ENCODE measurements around the gene PPP6R3.

GRCh38 chr11:68416070-68416578, 44.4 kb upstream of the PPP6R3 start:
- TF ChIP-seq EP300 (IDR thresholded peaks at IDR 0.05; ENCODE audit: borderline replicate concordance in 1 of 2, low read depth in 2 of 2, low read length in 2 of 2): no peak
- no peak for TF ChIP-seq SAP30 (IDR thresholded peaks at IDR 0.05; ENCODE audit: insufficient read depth, insufficient replicate concordance, low read length)
- TF ChIP-seq, protein P1, sequence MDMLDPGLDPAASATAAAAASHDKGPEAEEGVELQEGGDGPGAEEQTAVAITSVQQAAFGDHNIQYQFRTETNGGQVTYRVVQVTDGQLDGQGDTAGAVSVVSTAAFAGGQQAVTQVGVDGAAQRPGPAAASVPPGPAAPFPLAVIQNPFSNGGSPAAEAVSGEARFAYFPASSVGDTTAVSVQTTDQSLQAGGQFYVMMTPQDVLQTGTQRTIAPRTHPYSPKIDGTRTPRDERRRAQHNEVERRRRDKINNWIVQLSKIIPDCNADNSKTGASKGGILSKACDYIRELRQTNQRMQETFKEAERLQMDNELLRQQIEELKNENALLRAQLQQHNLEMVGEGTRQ (IDR thresholded peaks at IDR 0.05; ENCODE audit: low read length): no peak
- TF ChIP-seq, protein P2, sequence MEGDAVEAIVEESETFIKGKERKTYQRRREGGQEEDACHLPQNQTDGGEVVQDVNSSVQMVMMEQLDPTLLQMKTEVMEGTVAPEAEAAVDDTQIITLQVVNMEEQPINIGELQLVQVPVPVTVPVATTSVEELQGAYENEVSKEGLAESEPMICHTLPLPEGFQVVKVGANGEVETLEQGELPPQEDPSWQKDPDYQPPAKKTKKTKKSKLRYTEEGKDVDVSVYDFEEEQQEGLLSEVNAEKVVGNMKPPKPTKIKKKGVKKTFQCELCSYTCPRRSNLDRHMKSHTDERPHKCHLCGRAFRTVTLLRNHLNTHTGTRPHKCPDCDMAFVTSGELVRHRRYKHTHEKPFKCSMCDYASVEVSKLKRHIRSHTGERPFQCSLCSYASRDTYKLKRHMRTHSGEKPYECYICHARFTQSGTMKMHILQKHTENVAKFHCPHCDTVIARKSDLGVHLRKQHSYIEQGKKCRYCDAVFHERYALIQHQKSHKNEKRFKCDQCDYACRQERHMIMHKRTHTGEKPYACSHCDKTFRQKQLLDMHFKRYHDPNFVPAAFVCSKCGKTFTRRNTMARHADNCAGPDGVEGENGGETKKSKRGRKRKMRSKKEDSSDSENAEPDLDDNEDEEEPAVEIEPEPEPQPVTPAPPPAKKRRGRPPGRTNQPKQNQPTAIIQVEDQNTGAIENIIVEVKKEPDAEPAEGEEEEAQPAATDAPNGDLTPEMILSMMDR (IDR thresholded peaks at IDR 0.05; ENCODE audit: control extremely low read depth in 1 of 3, insufficient read depth in 1 of 3, low read depth in 1 of 3, low read length in 3 of 3): no peak
- TF ChIP-seq KDM1A (IDR thresholded peaks at IDR 0.05; ENCODE audit: borderline replicate concordance, low read length): no peak
- no peak for TF ChIP-seq POLR2A (IDR thresholded peaks at IDR 0.05; ENCODE audit: control extremely low read depth in 1 of 2, low read depth in 2 of 2, low read length in 2 of 2)
- TF ChIP-seq FOSL1 (IDR thresholded peaks at IDR 0.05; ENCODE audit: insufficient read depth, low read depth, low read length): no peak
